Psoas muscle (tissue), 8 donors: ENCODE measurements around the gene CYB561D1. TPM values are rescaled to one million over a fixed set of nuclear protein-coding genes. Genes with fewer than 3 reads are reported as not detected.

Experiments used
- ATAC-seq, 4 donors: fragments of 200-7000 bp; cut with Tn5 transposase; one replicate each; pipeline ENCODE4 v1.9.1; 2020; ENCODE audit warnings: moderate library complexity in 3 of 4, mild to moderate bottlenecking in 2 of 4
- DNase-seq, 2 donors: peaks; one replicate each; pipeline ENCODE4 v3.0.0-alpha.2; 2020
- H3K27ac ChIP-seq: fragments of 200-600 bp; one replicate; pipeline ENCODE4 v1.8.0; 2022
- H3K27me3 ChIP-seq, 3 donors: fragments of 200-600 bp in 1 of 3; one replicate each; pipeline versions ENCODE4 v1.6.1 to v1.8.0; 2013 to 2022; ENCODE audit warnings: low read length in 2 of 3, mild to moderate bottlenecking in 2 of 3, moderate library complexity in 1 of 3; ENCODE audit not compliant: insufficient read depth in 3 of 3
- H3K36me3 ChIP-seq, 2 donors: fragments of 200-600 bp in 1 of 2; one replicate each; pipeline versions ENCODE4 v1.6.1 to v1.8.0; 2013 to 2022; ENCODE audit warnings: low read depth in 1 of 2, mild to moderate bottlenecking in 1 of 2, moderate library complexity in 1 of 2; ENCODE audit not compliant: insufficient read depth in 1 of 2
- H3K4me1 ChIP-seq: fragments of 200-600 bp; one replicate; pipeline ENCODE4 v1.8.0; 2022
- H3K4me3 ChIP-seq: fragments of 200-600 bp; one replicate; pipeline ENCODE4 v1.8.0; 2022; ENCODE audit warnings: mild to moderate bottlenecking
- H3K9me3 ChIP-seq: fragments of 200-600 bp; one replicate; pipeline ENCODE4 v1.8.0; 2022
- CTCF ChIP-seq: fragments of 200-600 bp; IDR thresholded peaks from one replicate; pipeline ENCODE4 v1.8.0; 2022; ENCODE audit warnings: antibody characterized with exemption
- WGBS, 3 donors: extraction: QIAGEN DNeasy Blood & Tissue Kit; methylation state at CpG; one replicate each; pipeline versions ENCODE4 v1.1.6 to v1.1.7; 2013; 5-methylcytosine and 5-hydroxymethylcytosine counted together
- intact Hi-C, 2 donors: fragments of 100-400 bp; cut with DNase I; formaldehyde crosslinking; loops; one replicate each; pipeline versions ENCODE4 v1.11.0 to v1.14.2; 2022
- polyA plus RNA-seq, 3 donors: library from polyadenylated mRNA; stranded (reverse); fragments of 200-250 nt; gene quantifications; one replicate each; pipeline ENCODE4 v1.2.3, GENCODE V29; 2013
- total RNA-seq, 4 donors: library from RNA; stranded (reverse); fragmentation: NEBNext Ultra II Directional in 2 of 4; extraction: Animal tissue kit (Norgen Biotek cat#: 25700) in 2 of 4; gene quantifications; one replicate each; pipeline versions ENCODE4 v1.2.1 to v1.2.4, GENCODE V29; 2021 to 2023
- donor health status: healthy with polysubstance abuse.
- donor health status: DM: no; HTN: no; CAD: no; lungs with moderate emphysema.
- donor health status: Bipolar disorder and iron deficiency.
- donor health status: healthy.
- donor health status: DM: yes; HTN: yes; CAD: no.
- donor health status: DM: no; HTN: no; CAD: no.
- donor health status: DM: no; HTN: no; CAD: no.
- donor health status: DM: yes; HTN: yes; CAD: no.

CYB561D1 gene
- total and polyA plus RNA-seq, 7 donors = 1.8 to 15.0 (median 3.5) TPM

DNA sequence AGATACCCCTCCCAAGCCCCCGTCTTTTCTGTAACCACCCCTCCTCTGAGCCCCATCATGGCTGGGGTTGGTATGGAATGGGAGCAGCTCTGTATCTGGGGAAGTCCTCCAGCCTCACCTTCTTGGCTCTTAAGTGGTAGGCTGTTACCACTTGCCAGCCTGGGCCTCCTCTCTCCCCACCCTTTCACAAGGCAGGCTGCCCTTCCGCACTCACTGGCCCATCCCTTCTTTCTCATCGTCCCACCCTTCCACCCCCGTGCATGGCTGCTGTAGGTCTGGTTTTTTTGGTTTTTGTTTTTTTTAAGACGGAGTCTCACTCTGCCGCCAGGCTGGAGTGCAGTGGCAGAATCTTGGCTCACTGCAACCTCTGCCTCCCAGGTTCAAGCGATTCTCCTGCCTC, 5.2 kb downstream of the CYB561D1 start:
- Histone ChIP-seq H3K4me3 (no peak overlapping the region), H3K9me3 (no peaks in the 10 kb centered on the region), H3K27ac (peak overlapping the region; percentile 65), H3K27me3 (no peaks in the 10 kb centered on the region), H3K4me1 (peaks cover 23% of the 10 kb centered on the region), H3K36me3 (peaks cover 0 to 46% of the 10 kb centered on the region in 2 donors)
- intact Hi-C loops = no loop called here
- ATAC-seq (no peak), DNase-seq (no peak)
- WGBS, 3 donors = 54 to 67% (median 54%) methylated on average over 7 of the region's 7 CpGs
- no peak for TF ChIP-seq CTCF

GRCh38 chr1:109499661-109500536, 6.0 kb downstream of the CYB561D1 start:
- H3K9me3 ChIP-seq = no peaks in the 10 kb centered on the region
- intact Hi-C loops = no loop called here
- 55 to 66% (median 59%) methylated on average over 4 of the region's 4 CpGs for WGBS, 3 donors
- H3K4me3 ChIP-seq = no peak overlapping the region
- H3K36me3 ChIP-seq = peaks cover 0 to 48% of the 10 kb centered on the region in 2 donors
- DNase-seq (no peak), ATAC-seq (peak in 3 of 4 donors; percentile 33 to 62 (median 55))
- H3K4me1 ChIP-seq = peaks cover 16% of the 10 kb centered on the region
- peak overlapping the region; percentile 65 for H3K27ac ChIP-seq
- peak; percentile 51 for TF ChIP-seq CTCF
- no peaks in the 10 kb centered on the region for H3K27me3 ChIP-seq

DNA sequence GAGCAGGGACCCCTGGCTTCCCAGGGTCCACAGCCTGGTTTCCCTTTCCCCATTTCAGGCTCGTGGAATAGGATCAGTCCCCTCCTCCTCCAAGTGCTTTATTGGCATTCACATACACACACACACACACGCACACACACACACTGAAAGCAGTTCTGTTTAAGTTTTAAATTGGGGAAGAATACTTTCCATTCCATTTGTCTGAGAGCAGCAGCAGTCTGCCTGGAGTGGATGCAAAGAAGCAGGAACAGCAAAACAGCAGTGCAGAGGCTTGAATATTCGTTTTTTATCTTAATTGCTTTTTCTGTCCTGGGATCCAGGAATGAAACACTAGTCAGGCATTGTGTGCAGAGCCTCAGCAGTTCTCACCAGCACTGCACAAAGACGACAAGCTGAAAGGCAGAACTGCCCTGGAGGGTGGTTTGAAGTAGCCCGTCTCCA, 7.1 kb downstream of the CYB561D1 start:
- Histone ChIP-seq H3K27me3 (no peaks in the 10 kb centered on the region), H3K4me3 (no peak overlapping the region), H3K27ac (no peak overlapping the region), H3K4me1 (peaks cover 22% of the 10 kb centered on the region), H3K36me3 (peaks cover 0 to 48% of the 10 kb centered on the region in 2 donors), H3K9me3 (no peaks in the 10 kb centered on the region)
- no peak for TF ChIP-seq CTCF
- intact Hi-C loops = no loop called here
- WGBS, 3 donors = 44 to 58% (median 46%) methylated on average over 5 of the region's 5 CpGs
- ATAC-seq (no peak), DNase-seq (no peak)

GRCh38 chr1:109501644-109502363, 7.9 kb downstream of the CYB561D1 start:
- Histone ChIP-seq H3K27ac (no peak overlapping the region), H3K9me3 (no peaks in the 10 kb centered on the region), H3K4me1 (peaks cover 30% of the 10 kb centered on the region), H3K27me3 (no peaks in the 10 kb centered on the region), H3K36me3 (peaks cover 0 to 40% of the 10 kb centered on the region in 2 donors), H3K4me3 (no peak overlapping the region)
- intact Hi-C loops = no loop called here
- no peak for TF ChIP-seq CTCF
- ATAC-seq (no peak), DNase-seq (no peak)
- 68 to 79% (median 72%) methylated on average over 5 of the region's 5 CpGs for WGBS, 3 donors
